H9 (cell line): ENCODE data around the gene PRF1. TPM values are rescaled to one million over a fixed set of nuclear protein-coding genes. Genes with fewer than 3 reads are reported as not detected.

Experiments
- DNase-seq: peaks from one replicate; pipeline ENCODE4 v3.0.0-alpha.2; 2017
- H2AFZ ChIP-seq: one replicate; pipeline ENCODE4 v1.6.1; 2013; ENCODE audit warnings: mild to moderate bottlenecking, low read length, control low read depth, moderate library complexity
- H2AK5ac ChIP-seq: 2 replicates; pipeline ENCODE4 v1.6.1; 2013; ENCODE audit warnings: low read length, control low read depth, mixed read lengths; ENCODE audit not compliant: insufficient read length
- H2BK120ac ChIP-seq: one replicate; pipeline ENCODE4 v1.6.1; 2013; ENCODE audit warnings: low read depth, mild to moderate bottlenecking, low read length, control low read depth, inconsistent platforms; ENCODE audit not compliant: poor library complexity, severe bottlenecking
- H2BK12ac ChIP-seq: 2 replicates; pipeline ENCODE4 v1.6.1; 2013; ENCODE audit warnings: low read length, control low read depth, mixed read lengths, low read depth; ENCODE audit not compliant: insufficient read length
- H2BK15ac ChIP-seq: 2 replicates; pipeline ENCODE4 v1.6.1; 2013; ENCODE audit warnings: low read depth, low read length, control low read depth
- H2BK20ac ChIP-seq: one replicate; pipeline ENCODE4 v1.6.1; 2013; ENCODE audit warnings: low read depth, mild to moderate bottlenecking, low read length, control low read depth, inconsistent platforms; ENCODE audit not compliant: poor library complexity, severe bottlenecking
- H2BK5ac ChIP-seq: 2 replicates; pipeline ENCODE4 v1.6.1; 2013; ENCODE audit warnings: low read length, control low read depth, mixed read lengths; ENCODE audit not compliant: insufficient read length
- H3K14ac ChIP-seq: 2 replicates; pipeline ENCODE4 v1.6.1; 2013; ENCODE audit warnings: low read length, control low read depth; ENCODE audit not compliant: insufficient read depth
- H3K18ac ChIP-seq: 2 replicates; pipeline ENCODE4 v1.6.1; 2013; ENCODE audit warnings: low read depth, mild to moderate bottlenecking, mixed read lengths, low read length, control low read depth; ENCODE audit not compliant: insufficient read length
- H3K23ac ChIP-seq: 2 replicates; pipeline ENCODE4 v1.6.1; 2013; ENCODE audit warnings: low read length, control low read depth, mixed read lengths, low read depth; ENCODE audit not compliant: insufficient read length
- H3K23me2 ChIP-seq: 2 replicates; pipeline ENCODE4 v1.6.1; 2013; ENCODE audit warnings: low read depth, mild to moderate bottlenecking, mixed read lengths, low read length, control low read depth; ENCODE audit not compliant: insufficient read length, poor library complexity, severe bottlenecking
- H3K27ac ChIP-seq: 2 replicates; pipeline ENCODE4 v1.5.1; 2013; ENCODE audit warnings: low read length, control low read depth, mixed read lengths, low read depth; ENCODE audit not compliant: insufficient read length
- H3K27me3 ChIP-seq: 2 replicates; pipeline ENCODE4 v1.6.1; 2013; ENCODE audit warnings: low read length, control low read depth, inconsistent platforms; ENCODE audit not compliant: insufficient read depth
- H3K4ac ChIP-seq: 2 replicates; pipeline ENCODE4 v1.6.1; 2013; ENCODE audit warnings: low read depth, mild to moderate bottlenecking, control low read depth, inconsistent platforms, low read length, moderate library complexity
- H3K4me1 ChIP-seq: 2 replicates; pipeline ENCODE4 v1.6.1; 2013; ENCODE audit warnings: low read length, control low read depth, inconsistent platforms; ENCODE audit not compliant: insufficient read depth
- H3K4me2 ChIP-seq: 2 replicates; pipeline ENCODE4 v1.6.1; 2013; ENCODE audit warnings: low read length, control low read depth, mixed read lengths; ENCODE audit not compliant: insufficient read length, insufficient read depth
- H3K56ac ChIP-seq: 2 replicates; pipeline ENCODE4 v1.6.1; 2013; ENCODE audit warnings: low read depth, mild to moderate bottlenecking, mixed read lengths, low read length, control low read depth; ENCODE audit not compliant: insufficient read length
- H3K79me1 ChIP-seq: 2 replicates; pipeline ENCODE4 v1.6.1; 2013; ENCODE audit warnings: low read depth, mild to moderate bottlenecking, moderate library complexity, low read length, control low read depth, inconsistent platforms; ENCODE audit not compliant: insufficient read depth, poor library complexity, severe bottlenecking
- H3K79me2 ChIP-seq: 2 replicates; pipeline ENCODE4 v1.6.1; 2013; ENCODE audit warnings: low read length, control low read depth, inconsistent platforms; ENCODE audit not compliant: insufficient read depth
- H3K9ac ChIP-seq: 2 replicates; pipeline ENCODE4 v1.6.1; 2013; ENCODE audit warnings: low read length, control low read depth, mixed read lengths; ENCODE audit not compliant: insufficient read length; ENCODE audit errors: extremely low read depth
- H3K9me3 ChIP-seq: one replicate; pipeline ENCODE4 v1.6.1; 2013; ENCODE audit warnings: low read depth, low read length, inconsistent platforms; ENCODE audit not compliant: control insufficient read depth
- H3T11ph ChIP-seq: one replicate; pipeline ENCODE4 v1.6.1; 2013; ENCODE audit warnings: mild to moderate bottlenecking, low read length, control low read depth, inconsistent platforms
- H4K20me1 ChIP-seq: one replicate; pipeline ENCODE4 v1.6.1; 2013; ENCODE audit not compliant: control insufficient read depth, insufficient read length, insufficient read depth
- H4K5ac ChIP-seq: 2 replicates; pipeline ENCODE4 v1.6.1; 2013; ENCODE audit warnings: low read depth, mild to moderate bottlenecking, mixed read lengths, low read length, control low read depth; ENCODE audit not compliant: insufficient read length
- H4K8ac ChIP-seq: replicated peaks from 2 replicates; pipeline ENCODE4 v1.6.1; 2013; ENCODE audit warnings: low read length, control low read depth, mixed read lengths, low read depth; ENCODE audit not compliant: insufficient read length
- H4K91ac ChIP-seq: 2 replicates; pipeline ENCODE4 v1.6.1; 2013; ENCODE audit warnings: low read depth, mild to moderate bottlenecking, moderate library complexity, mixed read lengths, low read length, control low read depth; ENCODE audit not compliant: insufficient read length
- H3K27ac Mint-ChIP-seq, 3 experiments: 2 replicates in 2 of 3; 3 replicates in 1 of 3; pipeline ENCODE4 v1.8.0; 2020 to 2021; ENCODE audit warnings: mixed read lengths in 3 of 3, mild to moderate bottlenecking in 1 of 3, moderate library complexity in 1 of 3
- H3K27me3 Mint-ChIP-seq: 2 replicates; pipeline ENCODE4 v1.8.0; 2021; ENCODE audit warnings: low read depth, mild to moderate bottlenecking, moderate library complexity, mixed read lengths
- H3K36me3 Mint-ChIP-seq, 3 experiments: 2 replicates in 2 of 3; 3 replicates in 1 of 3; pipeline ENCODE4 v1.8.0; 2020 to 2021; ENCODE audit warnings: low read depth in 3 of 3, mixed read lengths in 3 of 3; ENCODE audit not compliant: insufficient read depth in 1 of 3
- H3K4me1 Mint-ChIP-seq, 2 experiments: 2 replicates each; pipeline ENCODE4 v1.8.0; 2020; ENCODE audit warnings: mixed read lengths in 2 of 2
- H3K4me3 Mint-ChIP-seq, 2 experiments: 2 replicates in 1 of 2; 3 replicates in 1 of 2; pipeline ENCODE4 v1.8.0; 2020 to 2021; ENCODE audit warnings: mild to moderate bottlenecking in 2 of 2, mixed read lengths in 2 of 2, moderate library complexity in 1 of 2
- H3K9me3 Mint-ChIP-seq, 2 experiments: 2 replicates in 1 of 2; 3 replicates in 1 of 2; pipeline ENCODE4 v1.8.0; 2020; ENCODE audit warnings: mild to moderate bottlenecking in 2 of 2, mixed read lengths in 2 of 2, moderate library complexity in 1 of 2
- CTCF ChIP-seq: fragments of 200-600 bp; sonication (generic); conservative IDR thresholded peaks from 3 replicates; pipeline ENCODE4 v1.8.0; 2021; ENCODE audit warnings: antibody characterized with exemption, mild to moderate bottlenecking
- WGBS: extraction: QIAGEN DNeasy Blood & Tissue Kit; methylation state at CpG from one replicate; pipeline ENCODE4 v1.1.7; 2013; ENCODE audit warnings: missing lambda C conversion rate, low lambda C conversion rate, mixed read lengths; ENCODE audit not compliant: insufficient read length; ENCODE audit errors: extremely low coverage; 5-methylcytosine and 5-hydroxymethylcytosine counted together
- total RNA-seq: library from RNA; stranded (reverse); gene quantifications from 2 replicates; pipeline ENCODE4 v1.2.1, GENCODE V29; 2021

The PRF1 gene
- total RNA-seq, 1 experiment from 2014 or later = not detected

- no peaks in the 10 kb centered on the region for H3K23me2 ChIP-seq
- H2BK20ac ChIP-seq = no peak overlapping the region
- no peak overlapping the region for H4K8ac ChIP-seq
- no peaks in the 10 kb centered on the region for H3K79me1 ChIP-seq
- H2BK15ac ChIP-seq = no peak overlapping the region
- H3K4me1 Mint-ChIP-seq = peaks cover 8 to 16% of the 10 kb centered on the region in 2 experiments
- no peak overlapping the region for H2BK12ac ChIP-seq
- WGBS = no CpG with 5 or more reads among the region's 21 CpGs
- H3K4me2 ChIP-seq = no peak overlapping the region
- no peak overlapping the region for H3T11ph ChIP-seq
- H3K18ac ChIP-seq = no peak overlapping the region
- H3K23ac ChIP-seq = no peak overlapping the region
- no peaks in the 10 kb centered on the region for H3K4me1 ChIP-seq
- no peak overlapping the region for H3K56ac ChIP-seq
- TF ChIP-seq CTCF = no peak
- no peak overlapping the region for H3K4me3 Mint-ChIP-seq
- no peaks in the 10 kb centered on the region for H4K20me1 ChIP-seq
- H3K79me2 ChIP-seq = no peaks in the 10 kb centered on the region
- no peak overlapping the region for H3K27ac Mint-ChIP-seq
- H3K14ac ChIP-seq = no peak overlapping the region; the same call in 1 of the 2 replicates
- H3K27me3 ChIP-seq = no peaks in the 10 kb centered on the region
- H2AK5ac ChIP-seq = no peak overlapping the region
- H3K9ac ChIP-seq = no peak overlapping the region
- H3K27me3 Mint-ChIP-seq = no peaks in the 10 kb centered on the region
- no peak overlapping the region for H2BK120ac ChIP-seq
- no peak overlapping the region for H2AFZ ChIP-seq
- H4K5ac ChIP-seq = no peak overlapping the region
- H3K36me3 Mint-ChIP-seq = peaks cover 0 to 7% (median 0%) of the 10 kb centered on the region in 3 experiments; a peak in 4 of 7 replicates
- no peaks in the 10 kb centered on the region for H3K9me3 ChIP-seq
- H3K9me3 Mint-ChIP-seq = no peaks in the 10 kb centered on the region
- no peak overlapping the region for H3K4ac ChIP-seq
- H2BK5ac ChIP-seq = no peak overlapping the region
- DNase-seq = no peak
- H4K91ac ChIP-seq = no peak overlapping the region
- H3K27ac ChIP-seq = no peak overlapping the region
Measured at GRCh38 chr10:70564113-70564725, 38.3 kb downstream of the PRF1 start.
